COLO668 (cell line): ENCODE results near the gene AGK.
"Not testable (repeated sequence)": the region's sequence is repeated elsewhere in the genome, so short reads cannot be mapped to it uniquely, and the experiment has no call there.

Experiments
- DNase-seq: peaks from one replicate; lab custom pipeline; 2025; ENCODE audit not compliant: unreplicated experiment; lab: John Stamatoyannopoulos, UW

AGK gene

GRCh38 chr7:141551782-141552181 is 572 bp downstream of the AGK start:
- no peak for DNase-seq

- no peak for DNase-seq
These were observed 6.2 kb downstream of the AGK start for GRCh38 chr7:141557360-141557759.

DNA sequence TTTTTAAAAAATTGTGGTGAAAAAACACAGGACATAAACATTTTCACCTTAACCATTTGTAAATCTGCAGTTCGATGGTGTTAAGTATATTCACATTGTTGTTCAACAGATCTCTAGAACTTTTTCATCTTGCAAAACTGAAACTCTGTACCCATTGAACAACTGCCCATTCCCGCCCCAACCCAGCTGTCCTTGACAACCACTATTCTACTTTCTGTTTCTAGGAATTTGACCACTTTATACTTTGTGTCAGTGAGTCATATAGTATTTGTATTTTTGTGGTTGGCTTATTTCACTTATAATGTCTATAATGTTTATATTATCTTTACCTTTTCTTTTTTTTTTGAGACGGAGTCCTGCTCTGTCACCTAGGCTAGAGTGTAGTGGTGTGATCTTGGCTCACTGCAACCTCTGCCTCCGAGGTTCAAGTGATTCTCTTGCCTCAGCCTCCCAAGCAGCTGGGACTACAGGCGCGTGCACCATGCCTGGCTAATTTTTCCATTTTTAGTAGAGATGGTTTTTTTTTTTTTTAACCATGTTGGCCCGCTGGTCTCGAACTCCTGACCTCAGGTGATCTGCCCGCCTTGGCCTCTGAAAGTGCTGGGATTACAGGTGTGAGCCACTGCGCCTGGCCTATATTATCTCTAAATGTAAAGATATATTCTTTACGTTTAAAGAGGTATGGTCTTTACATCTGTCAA is 6.8 kb downstream of the AGK start:
- not testable (repeated sequence) for DNase-seq

GRCh38 chr7:141558544-141559183 is 7.5 kb downstream of the AGK start:
- DNase-seq = no peak

DNA sequence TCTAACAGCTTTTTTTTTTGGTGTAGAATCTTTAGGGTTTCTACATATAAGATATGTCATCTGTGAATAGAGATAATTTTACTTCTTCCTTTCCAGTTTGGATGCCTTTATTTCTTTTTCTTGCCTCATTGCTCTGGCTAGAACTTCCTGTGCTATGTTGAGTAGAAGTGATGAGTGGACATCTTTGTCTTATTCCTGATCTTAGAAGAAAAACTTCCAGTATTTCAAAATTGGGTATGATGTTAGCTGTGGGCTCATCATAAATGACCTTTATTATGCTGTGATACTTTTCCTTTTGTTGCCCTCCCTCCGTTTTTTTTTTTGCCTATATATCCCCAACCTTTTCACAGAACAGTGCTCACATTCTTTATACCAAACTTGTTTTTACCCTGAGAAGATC is 8.8 kb downstream of the AGK start:
- no peak for DNase-seq

- no peak for DNase-seq
These were observed 10.8 kb downstream of the AGK start for GRCh38 chr7:141562036-141562435.

GRCh38 chr7:141562543-141562942 is 11.3 kb downstream of the AGK start:
- no peak for DNase-seq

DNA sequence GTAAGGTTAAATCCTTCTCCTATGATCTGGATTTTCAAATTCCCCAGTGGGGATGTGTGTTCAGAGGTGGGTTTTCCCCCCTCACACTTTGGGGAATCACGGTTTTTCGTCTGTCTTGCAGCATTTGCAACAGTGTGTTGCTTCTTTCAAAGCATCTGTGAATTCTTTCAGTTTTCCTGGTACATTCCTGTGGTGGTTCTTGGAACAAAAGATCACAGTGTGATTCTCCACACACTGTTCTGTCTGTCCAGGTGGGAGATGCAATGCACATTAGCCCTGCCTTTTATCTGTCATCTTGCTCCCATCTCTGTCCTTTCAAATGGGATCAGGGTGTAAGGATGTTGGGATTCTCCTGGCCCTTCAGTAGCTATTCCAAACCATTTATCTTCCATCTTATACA is 11.8 kb downstream of the AGK start:
- DNase-seq = no peak

DNA sequence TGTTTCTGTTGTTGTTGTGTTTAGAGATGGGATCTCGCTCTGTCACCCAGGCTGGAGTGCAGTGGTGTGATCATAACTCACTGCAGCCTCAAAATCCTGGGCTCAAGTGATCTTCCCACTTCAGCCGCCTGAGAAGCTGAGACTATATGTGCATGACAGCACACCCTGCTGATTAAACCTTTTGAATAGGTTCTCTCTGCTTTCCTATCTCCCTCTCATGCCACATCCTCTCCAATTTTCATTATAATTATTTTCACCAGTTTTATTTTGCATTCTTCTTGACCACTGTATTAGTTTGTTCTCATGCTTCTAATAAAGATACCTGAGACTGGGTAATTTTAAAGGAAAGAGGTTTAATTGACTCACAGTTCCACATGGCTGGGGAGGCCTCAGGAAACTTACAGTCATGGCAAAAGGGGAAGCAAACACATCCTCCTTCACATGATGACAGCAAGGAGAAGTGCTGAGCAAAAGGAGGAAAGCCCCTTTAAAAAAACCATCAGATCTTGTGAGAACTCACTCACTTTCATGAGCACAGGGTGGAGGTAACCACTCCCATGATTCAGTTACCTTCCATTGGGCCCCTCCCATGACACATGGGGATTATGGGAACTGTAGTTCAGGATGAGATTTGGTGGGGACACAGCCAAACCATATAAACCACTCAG is 12.9 kb downstream of the AGK start:
- no peak for DNase-seq

DNA sequence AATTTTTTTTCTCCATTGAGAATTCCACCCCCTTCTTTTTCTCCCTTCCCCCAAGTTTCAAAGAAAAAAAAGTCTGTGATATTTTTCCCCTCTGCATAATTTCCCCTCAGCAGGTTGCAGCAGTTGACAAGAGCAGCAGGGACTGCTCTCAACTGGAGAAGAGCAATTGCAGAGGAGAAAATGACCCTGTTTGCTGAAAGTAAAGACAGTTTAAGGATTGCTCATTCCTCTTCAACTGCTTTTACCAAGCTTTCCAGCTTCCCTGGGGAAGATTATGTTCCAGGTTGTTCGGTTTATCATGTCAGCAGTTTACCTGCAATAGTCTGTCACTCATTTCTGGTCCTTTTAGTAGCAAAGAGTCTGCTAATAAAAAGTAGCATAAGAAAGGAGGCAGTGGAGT is 16.2 kb downstream of the AGK start:
- no peak for DNase-seq

- DNase-seq = no peak
These were observed 17.0 kb downstream of the AGK start for GRCh38 chr7:141568227-141568626.

DNA sequence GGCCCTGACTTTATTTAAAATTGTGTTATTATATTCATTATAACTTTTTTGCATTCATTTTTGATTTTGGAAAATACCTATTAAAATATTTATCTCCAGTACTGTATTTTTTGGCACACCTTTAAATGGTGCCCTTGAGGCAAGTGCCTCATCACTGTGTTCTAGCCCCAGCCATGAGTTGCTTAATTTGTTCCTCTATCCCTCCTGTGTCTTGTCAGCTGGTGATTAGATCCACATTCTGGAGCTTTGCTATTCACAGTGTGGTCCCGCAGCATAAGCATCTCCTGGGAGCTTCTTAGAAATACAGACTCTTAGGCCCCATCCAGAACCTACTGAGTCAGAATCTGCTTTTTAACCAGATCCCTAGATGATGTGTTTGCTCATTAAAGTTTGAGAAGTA is 19.8 kb downstream of the AGK start:
- no peak for DNase-seq

- DNase-seq = no peak
These were observed 21.0 kb downstream of the AGK start for GRCh38 chr7:141572175-141572574.

GRCh38 chr7:141573511-141573910 is 22.3 kb downstream of the AGK start:
- no peak for DNase-seq

GRCh38 chr7:141575164-141575563 is 24.0 kb downstream of the AGK start:
- DNase-seq = no peak

DNA sequence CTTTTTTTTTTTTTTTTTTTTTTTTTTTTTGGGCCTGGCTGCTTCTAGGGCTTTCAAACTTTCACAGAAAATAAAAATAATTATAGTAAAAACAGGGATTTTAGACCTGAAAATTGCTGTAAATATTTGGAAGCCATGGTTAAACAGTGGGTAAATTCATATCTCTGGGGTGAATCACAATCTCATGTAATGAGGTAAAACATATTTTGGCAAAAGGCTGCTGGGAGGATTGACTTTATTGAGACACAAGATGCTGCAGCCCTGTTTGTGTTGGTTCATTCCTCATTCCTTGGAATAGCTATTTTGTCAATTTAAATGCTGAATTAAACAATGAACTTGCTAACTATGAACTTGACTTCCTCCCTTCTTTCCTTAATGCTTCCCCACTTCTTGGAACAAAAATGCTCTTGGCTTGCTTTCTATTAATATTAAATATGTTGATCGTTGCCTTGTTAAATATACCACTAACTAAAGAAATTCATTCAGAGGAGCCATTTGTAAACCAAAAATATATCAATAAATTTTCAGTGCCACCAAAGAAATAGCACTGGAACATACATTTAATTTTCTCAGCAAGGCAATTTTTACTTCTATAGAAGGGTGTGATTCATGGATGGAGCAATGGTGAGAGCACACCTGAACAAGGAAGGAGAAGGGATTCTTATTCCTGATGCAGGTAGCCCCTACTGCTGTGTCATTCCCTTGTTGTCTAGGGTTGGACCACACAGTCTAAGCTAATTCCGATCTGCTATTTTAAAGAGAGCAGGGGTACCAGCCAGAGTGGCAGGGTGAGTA is 24.6 kb downstream of the AGK start:
- DNase-seq = no peak

DNA sequence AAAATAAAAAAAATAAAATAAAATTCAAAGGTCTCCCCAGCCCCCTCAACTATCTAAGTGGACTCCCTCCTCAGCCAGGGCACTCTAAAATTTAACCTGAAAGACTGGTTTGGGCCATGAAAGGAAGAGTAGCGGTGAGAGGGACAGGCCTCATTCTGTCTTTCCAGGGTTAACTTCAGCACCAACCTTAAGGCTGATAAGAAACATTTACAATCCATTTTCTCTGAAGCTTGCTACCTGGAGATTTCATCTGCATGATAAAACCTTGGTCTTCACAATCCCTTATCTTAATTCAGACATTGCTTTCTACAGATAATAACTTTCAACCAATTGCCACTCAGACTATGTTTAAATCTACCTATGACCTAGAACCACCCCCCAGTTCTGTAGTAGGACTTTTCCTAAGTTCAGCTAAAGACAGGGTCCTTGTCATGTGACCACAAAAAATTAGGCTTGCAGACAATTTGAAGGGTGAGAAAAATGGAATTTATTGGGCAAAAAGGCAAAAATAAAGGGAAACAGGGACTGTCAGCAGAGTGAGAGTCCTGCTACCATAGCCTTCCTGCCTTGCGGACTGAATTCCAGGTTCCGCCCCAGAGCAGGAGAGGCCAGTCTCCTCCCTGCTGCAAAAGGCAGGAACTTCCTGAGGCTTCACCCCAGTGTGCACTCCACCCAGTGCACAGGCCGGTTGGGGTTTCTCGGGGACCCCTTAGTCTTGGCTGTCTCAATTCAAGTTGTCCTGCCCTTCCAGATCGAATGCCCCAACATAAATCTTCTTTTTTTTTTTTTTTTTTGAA is 26.0 kb downstream of the AGK start:
- no peak for DNase-seq

- not testable (repeated sequence) for DNase-seq
These were observed 28.7 kb downstream of the AGK start for GRCh38 chr7:141579953-141580352.

DNA sequence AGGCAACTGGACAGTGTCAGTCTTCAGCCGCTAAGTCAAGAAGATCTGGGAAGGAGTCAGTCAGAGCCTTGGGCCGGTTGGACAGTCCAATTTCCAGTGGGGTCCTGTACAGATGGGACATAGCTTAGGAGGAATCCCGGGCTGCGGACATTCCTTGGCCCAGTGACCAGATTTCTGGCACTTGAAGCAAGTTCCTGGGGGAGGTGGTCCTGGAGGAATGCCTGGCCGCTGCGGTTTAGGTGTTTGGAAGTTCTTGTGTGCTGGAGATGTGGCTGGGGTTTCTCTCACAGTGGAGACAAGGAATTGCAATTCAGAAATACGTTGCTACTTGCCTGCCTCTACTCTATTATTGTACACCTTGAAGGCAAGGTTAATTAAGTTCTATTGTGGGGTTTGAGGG is 30.9 kb downstream of the AGK start:
- DNase-seq = not testable (repeated sequence)

- DNase-seq = no peak
These were observed 33.7 kb downstream of the AGK start for GRCh38 chr7:141584935-141585334.
